ENCODE data around the gene MAN2C1. TPM values are rescaled to one million over a fixed set of nuclear protein-coding genes. Genes with fewer than 3 reads are reported as not detected.

The MAN2C1 gene
- total RNA-seq, 2 experiments from 2014 or later: 519 to 546 TPM

- DNase-seq (no peak), ATAC-seq (ENCODE audit: poor library complexity) (no peak)
- no peaks in the 10 kb centered on the region for H3K9me3 ChIP-seq (ENCODE audit: control insufficient read depth in 1 of 2, insufficient read depth in 1 of 2, low read length in 2 of 2)
- Mint-ChIP-seq H3K4me3 (peak overlapping the region; percentile 94), H3K9me3 (no peaks in the 10 kb centered on the region), H3K4me1 (ENCODE audit: low read depth) (peaks cover 30% of the 10 kb centered on the region), H3K27me3 (no peaks in the 10 kb centered on the region), H3K36me3 (ENCODE audit: low read depth) (peaks cover 65% of the 10 kb centered on the region), H3K27ac (peak overlapping the region; percentile 94)
- ChIA-PET CTCF (interaction anchor here (0.6 to 3.2 kb wide), 8 partner anchors 14 to 274 kb away, joined by 4 to 26 read pairs (median 10); partner anchors contain the start of genes IMP3 and SIN3A), POLR2A (interaction anchor here (0.9 to 5.2 kb wide), 15 partner anchors 10 to 344 kb away, joined by 3 to 246 read pairs (median 10); partner anchors contain the start of genes COMMD4, IMP3, NEIL1 and PPCDC)
- no peaks in the 10 kb centered on the region for H3K27me3 ChIP-seq (ENCODE audit: control insufficient read depth in 1 of 2, insufficient read depth in 2 of 2, low read length in 2 of 2)
- H3K4me3 ChIP-seq (ENCODE audit: low read length): no peak overlapping the region
- H3K4me1 ChIP-seq (ENCODE audit: insufficient read depth, low read length): peaks cover 32% of the 10 kb centered on the region
- peaks cover 60% of the 10 kb centered on the region for H3K36me3 ChIP-seq (ENCODE audit: insufficient read depth, low read length)
- TF ChIP-seq, protein P1, sequence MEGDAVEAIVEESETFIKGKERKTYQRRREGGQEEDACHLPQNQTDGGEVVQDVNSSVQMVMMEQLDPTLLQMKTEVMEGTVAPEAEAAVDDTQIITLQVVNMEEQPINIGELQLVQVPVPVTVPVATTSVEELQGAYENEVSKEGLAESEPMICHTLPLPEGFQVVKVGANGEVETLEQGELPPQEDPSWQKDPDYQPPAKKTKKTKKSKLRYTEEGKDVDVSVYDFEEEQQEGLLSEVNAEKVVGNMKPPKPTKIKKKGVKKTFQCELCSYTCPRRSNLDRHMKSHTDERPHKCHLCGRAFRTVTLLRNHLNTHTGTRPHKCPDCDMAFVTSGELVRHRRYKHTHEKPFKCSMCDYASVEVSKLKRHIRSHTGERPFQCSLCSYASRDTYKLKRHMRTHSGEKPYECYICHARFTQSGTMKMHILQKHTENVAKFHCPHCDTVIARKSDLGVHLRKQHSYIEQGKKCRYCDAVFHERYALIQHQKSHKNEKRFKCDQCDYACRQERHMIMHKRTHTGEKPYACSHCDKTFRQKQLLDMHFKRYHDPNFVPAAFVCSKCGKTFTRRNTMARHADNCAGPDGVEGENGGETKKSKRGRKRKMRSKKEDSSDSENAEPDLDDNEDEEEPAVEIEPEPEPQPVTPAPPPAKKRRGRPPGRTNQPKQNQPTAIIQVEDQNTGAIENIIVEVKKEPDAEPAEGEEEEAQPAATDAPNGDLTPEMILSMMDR (IDR thresholded peaks at IDR 0.05): no peak
- intact Hi-C loops (cut with DNase I, micrococcal nuclease): loop anchor here (1.0 to 5.0 kb wide), 6 partner anchors 85 to 825 kb away; partner anchors contain the start of genes ARID3B (in 1 of the 2), IMP3 (in 1 of the 2), SIN3A (in 1 of the 2) and SNUPN (in 1 of the 2)
- peak overlapping the region; percentile 93 to 96 for H3K27ac ChIP-seq (ENCODE audit: low read depth in 1 of 2, low read length in 2 of 2)
These were observed 1.4 kb downstream of the MAN2C1 start for GRCh38 chr15:75367006-75367405.

DNA sequence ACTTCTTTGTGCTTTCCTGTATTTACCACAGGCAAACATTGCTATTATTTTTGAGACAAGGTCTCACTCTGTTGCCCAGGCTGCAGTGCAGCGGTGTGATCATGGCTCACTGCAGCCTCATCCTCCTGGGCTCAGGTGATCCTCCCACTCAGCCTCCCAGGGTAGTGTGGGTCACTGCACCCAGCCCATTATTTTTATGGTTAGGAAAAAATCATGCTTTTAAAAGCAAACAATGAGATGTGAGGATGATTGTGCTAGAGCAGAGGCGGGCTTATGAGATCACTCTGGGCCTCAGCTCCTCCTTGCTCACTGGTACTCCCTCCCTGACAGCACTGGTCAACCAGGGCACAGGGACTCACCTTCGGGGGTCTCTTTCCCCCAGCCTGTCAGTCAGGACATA, 2.2 kb downstream of the MAN2C1 start:
- Histone ChIP-seq H3K27me3 (ENCODE audit: control insufficient read depth in 1 of 2, insufficient read depth in 2 of 2, low read length in 2 of 2) (no peaks in the 10 kb centered on the region), H3K27ac (ENCODE audit: low read depth in 1 of 2, low read length in 2 of 2) (no peak overlapping the region), H3K4me1 (ENCODE audit: insufficient read depth, low read length) (peaks cover 32% of the 10 kb centered on the region), H3K4me3 (ENCODE audit: low read length) (no peak overlapping the region), H3K36me3 (ENCODE audit: insufficient read depth, low read length) (peaks cover 60% of the 10 kb centered on the region), H3K9me3 (ENCODE audit: control insufficient read depth in 1 of 2, insufficient read depth in 1 of 2, low read length in 2 of 2) (peaks cover 0 to 3% of the 10 kb centered on the region in 2 experiments)
- TF ChIP-seq, protein P1 (IDR thresholded peaks at IDR 0.05): no peak
- Mint-ChIP-seq H3K36me3 (ENCODE audit: low read depth) (peaks cover 60% of the 10 kb centered on the region), H3K27me3 (no peaks in the 10 kb centered on the region), H3K4me3 (no peak overlapping the region), H3K27ac (no peak overlapping the region), H3K4me1 (ENCODE audit: low read depth) (peaks cover 30% of the 10 kb centered on the region), H3K9me3 (no peaks in the 10 kb centered on the region)
- ChIA-PET POLR2A (no interaction called here), CTCF (no interaction called here)
- DNase-seq (no peak), ATAC-seq (ENCODE audit: poor library complexity) (no peak)
- intact Hi-C loops (cut with DNase I, micrococcal nuclease): loop anchor here (5.0 kb wide), 4 partner anchors 86 to 824 kb away; partner anchors contain the start of genes ARID3B (in 1 of the 2), SIN3A (in 1 of the 2) and SNUPN (in 1 of the 2)

GRCh38 chr15:75364881-75365280, 3.5 kb downstream of the MAN2C1 start:
- intact Hi-C loops (cut with DNase I, micrococcal nuclease): loop anchor here (5.0 kb wide), 4 partner anchors 87 to 823 kb away; partner anchors contain the start of genes ARID3B (in 1 of the 2), SIN3A (in 1 of the 2) and SNUPN (in 1 of the 2)
- peaks cover 70% of the 10 kb centered on the region for H3K36me3 Mint-ChIP-seq (ENCODE audit: low read depth)
- no peak for ATAC-seq (ENCODE audit: poor library complexity)
- peaks cover 0 to 3% of the 10 kb centered on the region in 2 experiments for H3K9me3 ChIP-seq (ENCODE audit: control insufficient read depth in 1 of 2, insufficient read depth in 1 of 2, low read length in 2 of 2)
- H3K9me3 Mint-ChIP-seq: no peaks in the 10 kb centered on the region
- H3K4me3 ChIP-seq (ENCODE audit: low read length): no peak overlapping the region
- H3K4me1 ChIP-seq (ENCODE audit: insufficient read depth, low read length): peaks cover 31% of the 10 kb centered on the region
- ChIA-PET POLR2A (interaction anchor here (1.2 kb wide), 1 partner anchor 276 kb away, joined by 4 read pairs; no protein-coding TSS in a partner anchor), CTCF (no interaction called here)
- H3K27ac ChIP-seq (ENCODE audit: low read depth in 1 of 2, low read length in 2 of 2): no peak overlapping the region
- H3K36me3 ChIP-seq (ENCODE audit: insufficient read depth, low read length): peaks cover 68% of the 10 kb centered on the region
- DNase-seq: no peak
- no peak overlapping the region for H3K27ac Mint-ChIP-seq
- no peaks in the 10 kb centered on the region for H3K27me3 Mint-ChIP-seq
- H3K4me1 Mint-ChIP-seq (ENCODE audit: low read depth): peaks cover 29% of the 10 kb centered on the region
- H3K4me3 Mint-ChIP-seq: no peak overlapping the region
- no peaks in the 10 kb centered on the region for H3K27me3 ChIP-seq (ENCODE audit: control insufficient read depth in 1 of 2, insufficient read depth in 2 of 2, low read length in 2 of 2)
- TF ChIP-seq, protein P1 (IDR thresholded peaks at IDR 0.05): no peak
